H9 (cell line): ENCODE measurements around the gene ATXN7. TPM values are rescaled to one million over a fixed set of nuclear protein-coding genes. Genes with fewer than 3 reads are reported as not detected.
A peak's percentile ranks its signal among the peaks of the same experiment; 100 is the strongest.

ENCODE experiments used
- DNase-seq: peaks from one replicate; pipeline ENCODE4 v3.0.0-alpha.2; 2017
- H2AFZ ChIP-seq: one replicate; pipeline ENCODE4 v1.6.1; 2013; ENCODE audit warnings: mild to moderate bottlenecking, low read length, control low read depth, moderate library complexity
- H2AK5ac ChIP-seq: 2 replicates; pipeline ENCODE4 v1.6.1; 2013; ENCODE audit warnings: low read length, control low read depth, mixed read lengths; ENCODE audit not compliant: insufficient read length
- H2BK120ac ChIP-seq: one replicate; pipeline ENCODE4 v1.6.1; 2013; ENCODE audit warnings: low read depth, mild to moderate bottlenecking, low read length, control low read depth, inconsistent platforms; ENCODE audit not compliant: poor library complexity, severe bottlenecking
- H2BK12ac ChIP-seq: 2 replicates; pipeline ENCODE4 v1.6.1; 2013; ENCODE audit warnings: low read length, control low read depth, mixed read lengths, low read depth; ENCODE audit not compliant: insufficient read length
- H2BK15ac ChIP-seq: 2 replicates; pipeline ENCODE4 v1.6.1; 2013; ENCODE audit warnings: low read depth, low read length, control low read depth
- H2BK20ac ChIP-seq: one replicate; pipeline ENCODE4 v1.6.1; 2013; ENCODE audit warnings: low read depth, mild to moderate bottlenecking, low read length, control low read depth, inconsistent platforms; ENCODE audit not compliant: poor library complexity, severe bottlenecking
- H2BK5ac ChIP-seq: 2 replicates; pipeline ENCODE4 v1.6.1; 2013; ENCODE audit warnings: low read length, control low read depth, mixed read lengths; ENCODE audit not compliant: insufficient read length
- H3K14ac ChIP-seq: 2 replicates; pipeline ENCODE4 v1.6.1; 2013; ENCODE audit warnings: low read length, control low read depth; ENCODE audit not compliant: insufficient read depth
- H3K18ac ChIP-seq: 2 replicates; pipeline ENCODE4 v1.6.1; 2013; ENCODE audit warnings: low read depth, mild to moderate bottlenecking, mixed read lengths, low read length, control low read depth; ENCODE audit not compliant: insufficient read length
- H3K23ac ChIP-seq: 2 replicates; pipeline ENCODE4 v1.6.1; 2013; ENCODE audit warnings: low read length, control low read depth, mixed read lengths, low read depth; ENCODE audit not compliant: insufficient read length
- H3K23me2 ChIP-seq: 2 replicates; pipeline ENCODE4 v1.6.1; 2013; ENCODE audit warnings: low read depth, mild to moderate bottlenecking, mixed read lengths, low read length, control low read depth; ENCODE audit not compliant: insufficient read length, poor library complexity, severe bottlenecking
- H3K27ac ChIP-seq: 2 replicates; pipeline ENCODE4 v1.5.1; 2013; ENCODE audit warnings: low read length, control low read depth, mixed read lengths, low read depth; ENCODE audit not compliant: insufficient read length
- H3K27me3 ChIP-seq: 2 replicates; pipeline ENCODE4 v1.6.1; 2013; ENCODE audit warnings: low read length, control low read depth, inconsistent platforms; ENCODE audit not compliant: insufficient read depth
- H3K4ac ChIP-seq: 2 replicates; pipeline ENCODE4 v1.6.1; 2013; ENCODE audit warnings: low read depth, mild to moderate bottlenecking, control low read depth, inconsistent platforms, low read length, moderate library complexity
- H3K4me1 ChIP-seq: 2 replicates; pipeline ENCODE4 v1.6.1; 2013; ENCODE audit warnings: low read length, control low read depth, inconsistent platforms; ENCODE audit not compliant: insufficient read depth
- H3K4me2 ChIP-seq: 2 replicates; pipeline ENCODE4 v1.6.1; 2013; ENCODE audit warnings: low read length, control low read depth, mixed read lengths; ENCODE audit not compliant: insufficient read length, insufficient read depth
- H3K56ac ChIP-seq: 2 replicates; pipeline ENCODE4 v1.6.1; 2013; ENCODE audit warnings: low read depth, mild to moderate bottlenecking, mixed read lengths, low read length, control low read depth; ENCODE audit not compliant: insufficient read length
- H3K79me1 ChIP-seq: 2 replicates; pipeline ENCODE4 v1.6.1; 2013; ENCODE audit warnings: low read depth, mild to moderate bottlenecking, moderate library complexity, low read length, control low read depth, inconsistent platforms; ENCODE audit not compliant: insufficient read depth, poor library complexity, severe bottlenecking
- H3K79me2 ChIP-seq: 2 replicates; pipeline ENCODE4 v1.6.1; 2013; ENCODE audit warnings: low read length, control low read depth, inconsistent platforms; ENCODE audit not compliant: insufficient read depth
- H3K9ac ChIP-seq: 2 replicates; pipeline ENCODE4 v1.6.1; 2013; ENCODE audit warnings: low read length, control low read depth, mixed read lengths; ENCODE audit not compliant: insufficient read length; ENCODE audit errors: extremely low read depth
- H3K9me3 ChIP-seq: one replicate; pipeline ENCODE4 v1.6.1; 2013; ENCODE audit warnings: low read depth, low read length, inconsistent platforms; ENCODE audit not compliant: control insufficient read depth
- H3T11ph ChIP-seq: one replicate; pipeline ENCODE4 v1.6.1; 2013; ENCODE audit warnings: mild to moderate bottlenecking, low read length, control low read depth, inconsistent platforms
- H4K20me1 ChIP-seq: one replicate; pipeline ENCODE4 v1.6.1; 2013; ENCODE audit not compliant: control insufficient read depth, insufficient read length, insufficient read depth
- H4K5ac ChIP-seq: 2 replicates; pipeline ENCODE4 v1.6.1; 2013; ENCODE audit warnings: low read depth, mild to moderate bottlenecking, mixed read lengths, low read length, control low read depth; ENCODE audit not compliant: insufficient read length
- H4K8ac ChIP-seq: replicated peaks from 2 replicates; pipeline ENCODE4 v1.6.1; 2013; ENCODE audit warnings: low read length, control low read depth, mixed read lengths, low read depth; ENCODE audit not compliant: insufficient read length
- H4K91ac ChIP-seq: 2 replicates; pipeline ENCODE4 v1.6.1; 2013; ENCODE audit warnings: low read depth, mild to moderate bottlenecking, moderate library complexity, mixed read lengths, low read length, control low read depth; ENCODE audit not compliant: insufficient read length
- H3K27ac Mint-ChIP-seq, 3 experiments: 2 replicates in 2 of 3; 3 replicates in 1 of 3; pipeline ENCODE4 v1.8.0; 2020 to 2021; ENCODE audit warnings: mixed read lengths in 3 of 3, mild to moderate bottlenecking in 1 of 3, moderate library complexity in 1 of 3
- H3K27me3 Mint-ChIP-seq: 2 replicates; pipeline ENCODE4 v1.8.0; 2021; ENCODE audit warnings: low read depth, mild to moderate bottlenecking, moderate library complexity, mixed read lengths
- H3K36me3 Mint-ChIP-seq, 3 experiments: 2 replicates in 2 of 3; 3 replicates in 1 of 3; pipeline ENCODE4 v1.8.0; 2020 to 2021; ENCODE audit warnings: low read depth in 3 of 3, mixed read lengths in 3 of 3; ENCODE audit not compliant: insufficient read depth in 1 of 3
- H3K4me1 Mint-ChIP-seq, 2 experiments: 2 replicates each; pipeline ENCODE4 v1.8.0; 2020; ENCODE audit warnings: mixed read lengths in 2 of 2
- H3K4me3 Mint-ChIP-seq, 2 experiments: 2 replicates in 1 of 2; 3 replicates in 1 of 2; pipeline ENCODE4 v1.8.0; 2020 to 2021; ENCODE audit warnings: mild to moderate bottlenecking in 2 of 2, mixed read lengths in 2 of 2, moderate library complexity in 1 of 2
- H3K9me3 Mint-ChIP-seq, 2 experiments: 2 replicates in 1 of 2; 3 replicates in 1 of 2; pipeline ENCODE4 v1.8.0; 2020; ENCODE audit warnings: mild to moderate bottlenecking in 2 of 2, mixed read lengths in 2 of 2, moderate library complexity in 1 of 2
- CTCF ChIP-seq: fragments of 200-600 bp; sonication (generic); conservative IDR thresholded peaks from 3 replicates; pipeline ENCODE4 v1.8.0; 2021; ENCODE audit warnings: antibody characterized with exemption, mild to moderate bottlenecking
- WGBS: extraction: QIAGEN DNeasy Blood & Tissue Kit; methylation state at CpG from one replicate; pipeline ENCODE4 v1.1.7; 2013; ENCODE audit warnings: missing lambda C conversion rate, low lambda C conversion rate, mixed read lengths; ENCODE audit not compliant: insufficient read length; ENCODE audit errors: extremely low coverage; 5-methylcytosine and 5-hydroxymethylcytosine counted together
- total RNA-seq: library from RNA; stranded (reverse); gene quantifications from 2 replicates; pipeline ENCODE4 v1.2.1, GENCODE V29; 2021

ATXN7 gene
- total RNA-seq, 1 experiment from 2014 or later, result 21.5 TPM

GRCh38 chr3:63864008-63864964, 619 bp downstream of the ATXN7 start:
- Histone ChIP-seq H3K79me1 (no peaks in the 10 kb centered on the region), H3K18ac (peak overlapping the region; percentile 2), H4K91ac (no peak overlapping the region), H3K14ac (peak overlapping the region; percentile 45; the same call in 1 of the 2 replicates), H3T11ph (no peak overlapping the region), H3K4ac (no peak overlapping the region), H3K9ac (peak overlapping the region; percentile 67), H3K9me3 (no peaks in the 10 kb centered on the region), H3K79me2 (no peaks in the 10 kb centered on the region; the same call in 1 of the 2 replicates), H2AFZ (no peak overlapping the region), H4K8ac (no peak overlapping the region), H2BK5ac (no peak overlapping the region), H2BK12ac (no peak overlapping the region), H3K23ac (no peak overlapping the region), H3K27me3 (no peaks in the 10 kb centered on the region), H2AK5ac (no peak overlapping the region), H3K23me2 (peaks cover 16% of the 10 kb centered on the region), H3K4me1 (no peaks in the 10 kb centered on the region), H3K56ac (no peak overlapping the region), H3K27ac (no peak overlapping the region), H2BK15ac (no peak overlapping the region), H2BK120ac (no peak overlapping the region), H2BK20ac (no peak overlapping the region), H4K5ac (no peak overlapping the region), H3K4me2 (peak overlapping the region; percentile 97), H4K20me1 (no peaks in the 10 kb centered on the region)
- Mint-ChIP-seq H3K4me1 (peaks cover 40 to 42% of the 10 kb centered on the region in 2 experiments), H3K27ac (peak overlapping the region in 2 of 3 experiments; percentile 5 to 70; a peak in 5 of 7 replicates), H3K4me3 (peak overlapping the region; percentile 87 to 93), H3K9me3 (no peaks in the 10 kb centered on the region), H3K36me3 (peaks cover 0 to 19% (median 19%) of the 10 kb centered on the region in 3 experiments; a peak in 6 of 7 replicates), H3K27me3 (peaks cover 1% of the 10 kb centered on the region; the same call in 1 of the 2 replicates)
- no CpG with 5 or more reads among the region's 93 CpGs for WGBS
- no peak for DNase-seq
- no peak for TF ChIP-seq CTCF
